ENCODE results near the gene SPON1.

DNA sequence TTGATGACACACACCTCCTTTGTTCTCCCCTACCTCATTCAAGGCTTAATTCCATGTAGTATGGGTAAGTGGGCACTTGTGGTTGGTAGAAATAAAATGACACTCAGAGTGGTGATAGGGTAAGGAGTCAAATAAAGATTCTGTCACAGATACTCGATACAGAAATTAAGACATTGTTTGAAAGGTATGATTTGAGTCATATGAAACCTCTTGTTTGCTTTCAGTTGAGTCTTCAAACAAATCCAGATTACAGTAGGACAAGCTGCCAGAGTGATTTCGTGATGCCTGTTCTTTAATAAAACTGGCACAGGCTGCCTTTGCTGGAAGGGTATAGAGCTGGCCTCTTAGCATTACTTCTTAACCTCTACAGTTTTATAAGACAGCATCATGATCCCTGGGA, 182.4 kb downstream of the SPON1 start:
- TF ChIP-seq, protein P1, sequence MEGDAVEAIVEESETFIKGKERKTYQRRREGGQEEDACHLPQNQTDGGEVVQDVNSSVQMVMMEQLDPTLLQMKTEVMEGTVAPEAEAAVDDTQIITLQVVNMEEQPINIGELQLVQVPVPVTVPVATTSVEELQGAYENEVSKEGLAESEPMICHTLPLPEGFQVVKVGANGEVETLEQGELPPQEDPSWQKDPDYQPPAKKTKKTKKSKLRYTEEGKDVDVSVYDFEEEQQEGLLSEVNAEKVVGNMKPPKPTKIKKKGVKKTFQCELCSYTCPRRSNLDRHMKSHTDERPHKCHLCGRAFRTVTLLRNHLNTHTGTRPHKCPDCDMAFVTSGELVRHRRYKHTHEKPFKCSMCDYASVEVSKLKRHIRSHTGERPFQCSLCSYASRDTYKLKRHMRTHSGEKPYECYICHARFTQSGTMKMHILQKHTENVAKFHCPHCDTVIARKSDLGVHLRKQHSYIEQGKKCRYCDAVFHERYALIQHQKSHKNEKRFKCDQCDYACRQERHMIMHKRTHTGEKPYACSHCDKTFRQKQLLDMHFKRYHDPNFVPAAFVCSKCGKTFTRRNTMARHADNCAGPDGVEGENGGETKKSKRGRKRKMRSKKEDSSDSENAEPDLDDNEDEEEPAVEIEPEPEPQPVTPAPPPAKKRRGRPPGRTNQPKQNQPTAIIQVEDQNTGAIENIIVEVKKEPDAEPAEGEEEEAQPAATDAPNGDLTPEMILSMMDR (IDR thresholded peaks at IDR 0.05) = no peak
- TF ChIP-seq POLR2A (IDR thresholded peaks at IDR 0.05) = no peak
